HEK293 (cell line): Measurements from ENCODE around the gene XCL2.

Experiments used
- BCL11A ChIP-seq: fragments of 450-650 bp; formaldehyde crosslinking; IDR thresholded peaks from 2 replicates; pipeline ENCODE4 v1.5.1; 2016; ENCODE audit warnings: low read depth, missing biosample characterization, missing genetic modification characterization
- FEZF1 ChIP-seq: fragments of 450-650 bp; formaldehyde crosslinking; IDR thresholded peaks from 2 replicates; pipeline ENCODE4 v1.5.1; 2016; ENCODE audit warnings: missing biosample characterization, missing genetic modification characterization
- IKZF3 ChIP-seq: fragments of 450-650 bp; IDR thresholded peaks from 2 replicates; pipeline ENCODE4 v1.5.0; 2018; ENCODE audit warnings: missing biosample characterization, mild to moderate bottlenecking, missing genetic modification characterization, moderate library complexity
- OSR2 ChIP-seq: fragments of 450-650 bp; formaldehyde crosslinking; IDR thresholded peaks from 2 replicates; pipeline ENCODE4 v1.5.1; 2016; ENCODE audit warnings: missing biosample characterization, missing genetic modification characterization
- PRDM2 ChIP-seq: fragments of 450-650 bp; formaldehyde crosslinking; IDR thresholded peaks from 2 replicates; pipeline ENCODE4 v1.5.1; 2016; ENCODE audit warnings: missing biosample characterization, missing genetic modification characterization, borderline replicate concordance
- WT1 ChIP-seq: fragments of 450-650 bp; formaldehyde crosslinking; IDR thresholded peaks from 2 replicates; pipeline ENCODE4 v1.5.1; 2016; ENCODE audit warnings: missing biosample characterization, missing genetic modification characterization
- YY2 ChIP-seq: fragments of 450-650 bp; formaldehyde crosslinking; IDR thresholded peaks from 2 replicates; pipeline ENCODE4 v1.5.1; 2016; ENCODE audit warnings: missing biosample characterization, missing genetic modification characterization
- ZBTB1 ChIP-seq: fragments of 450-650 bp; formaldehyde crosslinking; IDR thresholded peaks from 2 replicates; pipeline ENCODE4 v1.5.1; 2016; ENCODE audit warnings: missing biosample characterization, missing genetic modification characterization
- ZBTB44 ChIP-seq: fragments of 450-650 bp; IDR thresholded peaks from 2 replicates; pipeline ENCODE4 v1.5.1; 2018; ENCODE audit warnings: missing biosample characterization, mild to moderate bottlenecking, missing genetic modification characterization
- ZBTB48 ChIP-seq: fragments of 450-650 bp; formaldehyde crosslinking; IDR thresholded peaks from 2 replicates; pipeline ENCODE4 v1.5.1; 2016; ENCODE audit warnings: missing biosample characterization, missing genetic modification characterization
- ZFP69B ChIP-seq: fragments of 450-650 bp; formaldehyde crosslinking; IDR thresholded peaks from 2 replicates; pipeline ENCODE4 v1.5.1; 2016; ENCODE audit warnings: missing biosample characterization, missing genetic modification characterization
- ZNF175 ChIP-seq: fragments of 450-650 bp; formaldehyde crosslinking; IDR thresholded peaks from 2 replicates; pipeline ENCODE4 v1.5.1; 2016; ENCODE audit warnings: missing biosample characterization, missing genetic modification characterization
- ZNF341 ChIP-seq: fragments of 450-650 bp; formaldehyde crosslinking; IDR thresholded peaks from 2 replicates; pipeline ENCODE4; 2016; ENCODE audit warnings: low read depth, missing biosample characterization, missing genetic modification characterization
- ZNF354C ChIP-seq: fragments of 450-650 bp; formaldehyde crosslinking; IDR thresholded peaks from 2 replicates; pipeline ENCODE4 v1.5.1; 2016; ENCODE audit warnings: missing biosample characterization, missing genetic modification characterization, low read depth, borderline replicate concordance
- ZNF366 ChIP-seq: fragments of 450-650 bp; formaldehyde crosslinking; conservative IDR thresholded peaks from 2 replicates; pipeline ENCODE4 v1.5.1; 2016; ENCODE audit warnings: missing biosample characterization, missing genetic modification characterization
- ZNF391 ChIP-seq: fragments of 450-650 bp; formaldehyde crosslinking; IDR thresholded peaks from 2 replicates; pipeline ENCODE4 v1.5.1; 2016; ENCODE audit warnings: low read depth, missing biosample characterization, missing genetic modification characterization, borderline replicate concordance
- ZNF398 ChIP-seq: fragments of 450-650 bp; formaldehyde crosslinking; IDR thresholded peaks from 2 replicates; pipeline ENCODE4 v1.5.1; 2017; ENCODE audit warnings: missing biosample characterization, missing genetic modification characterization
- ZNF423 ChIP-seq: fragments of 450-650 bp; formaldehyde crosslinking; IDR thresholded peaks from 2 replicates; pipeline ENCODE4 v1.5.1; 2016; ENCODE audit warnings: missing biosample characterization, missing genetic modification characterization
- ZNF530 ChIP-seq: fragments of 450-650 bp; formaldehyde crosslinking; IDR thresholded peaks from 2 replicates; pipeline ENCODE4 v1.5.1; 2016; ENCODE audit warnings: low read depth, missing biosample characterization, missing genetic modification characterization
- ZNF585B ChIP-seq: fragments of 450-650 bp; formaldehyde crosslinking; IDR thresholded peaks from 2 replicates; pipeline ENCODE4 v1.5.1; 2016; ENCODE audit warnings: missing biosample characterization, missing genetic modification characterization
- ZNF596 ChIP-seq: fragments of 450-650 bp; IDR thresholded peaks from 2 replicates; pipeline ENCODE4 v1.5.0; 2018; ENCODE audit warnings: missing biosample characterization, mild to moderate bottlenecking, missing genetic modification characterization, moderate library complexity
- ZNF600 ChIP-seq: fragments of 450-650 bp; formaldehyde crosslinking; IDR thresholded peaks from 2 replicates; pipeline ENCODE4 v1.5.1; 2016; ENCODE audit warnings: missing biosample characterization, missing genetic modification characterization
- ZSCAN30 ChIP-seq: fragments of 450-650 bp; IDR thresholded peaks from 2 replicates; pipeline ENCODE4 v1.5.1; 2018; ENCODE audit warnings: missing biosample characterization, mild to moderate bottlenecking, missing genetic modification characterization, moderate library complexity
- TF ChIP-seq, protein P1 (sequence below): fragments of 450-650 bp; formaldehyde crosslinking; IDR thresholded peaks from 2 replicates; pipeline ENCODE4 v1.5.1; 2017; ENCODE audit warnings: missing biosample characterization, missing genetic modification characterization
- TF ChIP-seq, protein P2 (sequence below): fragments of 450-650 bp; formaldehyde crosslinking; IDR thresholded peaks from 2 replicates; pipeline ENCODE4; 2016; ENCODE audit warnings: missing biosample characterization, missing genetic modification characterization

The XCL2 gene

GRCh38 chr1:168565825-168566224 is 22.0 kb upstream of the XCL2 start (continued):
- TF ChIP-seq ZNF530 (no peak), IKZF3 (peak; percentile 83), OSR2 (peak; percentile 55; the same call in 1 of the 2 replicates), FEZF1 (peak; percentile 77), WT1 (tag by site-specific recombination) (peak; percentile 59; the same call in 1 of the 2 replicates), ZNF600 (tag by site-specific recombination) (no peak), ZFP69B (tag by site-specific recombination) (no peak), ZBTB48 (tag by site-specific recombination) (no peak), ZSCAN30 (tag by site-specific recombination) (peak; percentile 66), ZBTB1 (tag by site-specific recombination) (no peak), ZNF341 (tag by site-specific recombination) (no peak), ZBTB44 (peak; percentile 93), ZNF596 (tag by site-specific recombination) (no peak), ZNF423 (tag by site-specific recombination) (no peak), ZNF398 (tag by site-specific recombination) (peak; percentile 74), ZNF391 (no peak), ZNF585B (tag by site-specific recombination) (no peak), ZNF354C (tag by site-specific recombination) (no peak), BCL11A (tag by site-specific recombination) (no peak), PRDM2 (tag by site-specific recombination) (no peak), YY2 (no peak), ZNF366 (tag by site-specific recombination) (no peak), ZNF175 (tag by site-specific recombination) (no peak)
- TF ChIP-seq, protein P1, sequence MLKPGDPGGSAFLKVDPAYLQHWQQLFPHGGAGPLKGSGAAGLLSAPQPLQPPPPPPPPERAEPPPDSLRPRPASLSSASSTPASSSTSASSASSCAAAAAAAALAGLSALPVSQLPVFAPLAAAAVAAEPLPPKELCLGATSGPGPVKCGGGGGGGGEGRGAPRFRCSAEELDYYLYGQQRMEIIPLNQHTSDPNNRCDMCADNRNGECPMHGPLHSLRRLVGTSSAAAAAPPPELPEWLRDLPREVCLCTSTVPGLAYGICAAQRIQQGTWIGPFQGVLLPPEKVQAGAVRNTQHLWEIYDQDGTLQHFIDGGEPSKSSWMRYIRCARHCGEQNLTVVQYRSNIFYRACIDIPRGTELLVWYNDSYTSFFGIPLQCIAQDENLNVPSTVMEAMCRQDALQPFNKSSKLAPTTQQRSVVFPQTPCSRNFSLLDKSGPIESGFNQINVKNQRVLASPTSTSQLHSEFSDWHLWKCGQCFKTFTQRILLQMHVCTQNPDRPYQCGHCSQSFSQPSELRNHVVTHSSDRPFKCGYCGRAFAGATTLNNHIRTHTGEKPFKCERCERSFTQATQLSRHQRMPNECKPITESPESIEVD (tag by site-specific recombination): peak; percentile 83
- TF ChIP-seq, protein P2, sequence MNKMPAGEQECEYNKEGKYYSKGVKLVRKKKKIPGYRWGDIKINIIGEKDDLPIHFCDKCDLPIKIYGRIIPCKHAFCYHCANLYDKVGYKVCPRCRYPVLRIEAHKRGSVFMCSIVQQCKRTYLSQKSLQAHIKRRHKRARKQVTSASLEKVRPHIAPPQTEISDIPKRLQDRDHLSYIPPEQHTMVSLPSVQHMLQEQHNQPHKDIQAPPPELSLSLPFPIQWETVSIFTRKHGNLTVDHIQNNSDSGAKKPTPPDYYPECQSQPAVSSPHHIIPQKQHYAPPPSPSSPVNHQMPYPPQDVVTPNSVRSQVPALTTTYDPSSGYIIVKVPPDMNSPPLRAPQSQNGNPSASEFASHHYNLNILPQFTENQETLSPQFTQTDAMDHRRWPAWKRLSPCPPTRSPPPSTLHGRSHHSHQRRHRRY: no peak
- TF ChIP-seq, all 188 proteins: peak for 16
